B cell (primary cell): ENCODE results near the gene ONECUT3. TPM values are rescaled to one million over a fixed set of nuclear protein-coding genes. Genes with fewer than 3 reads are reported as not detected.

Experiments used
- ATAC-seq: fragments of 200-7000 bp; cut with Tn5 transposase; one replicate; pipeline ENCODE4 v1.10.0; 2021; ENCODE audit warnings: low read depth, mild to moderate bottlenecking, moderate number of reproducible peaks, moderate library complexity
- CTCF ChIA-PET: fragments of 350-600 bp; sonication (Branson Sonifier 250); formaldehyde crosslinking; loops from one replicate; lab custom pipeline; 2021; ENCODE audit warnings: antibody characterized with exemption, inconsistent platforms; lab: Charles Lee
- POLR2A ChIA-PET: fragments of 350-600 bp; sonication (Branson Sonifier 250); formaldehyde crosslinking; loops from one replicate; lab custom pipeline; 2021; ENCODE audit warnings: antibody characterized with exemption; lab: Charles Lee
- DNase-seq: peaks from one replicate; pipeline ENCODE4 v3.0.0; 2013
- H2AFZ ChIP-seq: 2 replicates; pipeline ENCODE4 v1.6.1; 2012; ENCODE audit warnings: mild to moderate bottlenecking, low read depth, low read length; ENCODE audit not compliant: insufficient read depth, poor library complexity, severe bottlenecking
- H3K27ac ChIP-seq, 2 donors: 1 replicate in 1 of 2; 2 replicates in 1 of 2; pipeline ENCODE4 v1.5.1; 2012 to 2013; ENCODE audit warnings: low read length in 2 of 2, mild to moderate bottlenecking in 2 of 2, moderate library complexity in 1 of 2
- H3K27me3 ChIP-seq, 4 experiments: fragments of 200-600 bp in 1 of 4; sonication (generic) in 1 of 4; replicated peaks in 1 of 4; 1 replicate in 2 of 4; 2 replicates in 2 of 4; pipeline versions ENCODE4 v1.6.1 to v1.7.0; 2013 to 2016; ENCODE audit warnings: low read length in 3 of 4, mild to moderate bottlenecking in 2 of 4, mixed read lengths in 1 of 4, moderate library complexity in 1 of 4; ENCODE audit not compliant: insufficient read depth in 4 of 4, control insufficient read depth in 3 of 4; ENCODE audit errors: control extremely low read depth in 1 of 4
- H3K36me3 ChIP-seq, 2 experiments: replicated peaks in 1 of 2; 1 replicate in 1 of 2; 2 replicates in 1 of 2; pipeline versions ENCODE4 v1.6.1 to v1.7.1; 2013; ENCODE audit warnings: low read length in 1 of 2; ENCODE audit not compliant: insufficient read depth in 2 of 2, control insufficient read depth in 1 of 2; ENCODE audit errors: control extremely low read depth in 1 of 2, extremely low read depth in 1 of 2
- H3K4me1 ChIP-seq, 2 donors: fragments of 200-600 bp in 1 of 2; sonication (generic) in 1 of 2; 1 replicate in 1 of 2; 2 replicates in 1 of 2; pipeline versions ENCODE4 v1.5.1 to v1.6.1; 2013 to 2017; ENCODE audit warnings: low read length in 2 of 2; ENCODE audit not compliant: control insufficient read depth in 2 of 2, insufficient read depth in 2 of 2
- H3K4me2 ChIP-seq: replicated peaks from 2 replicates; pipeline ENCODE3; 2012; ENCODE audit warnings: mild to moderate bottlenecking, low read depth, low read length; ENCODE audit not compliant: poor library complexity, severe bottlenecking
- H3K4me3 ChIP-seq, 5 experiments: fragments of 200-600 bp in 1 of 5; sonication (generic) in 1 of 5; 1 replicate in 3 of 5; 2 replicates in 2 of 5; pipeline versions ENCODE4 v1.5.1 to v1.7.0; 2011 to 2016; ENCODE audit warnings: low read length in 4 of 5, mild to moderate bottlenecking in 4 of 5, low read depth in 2 of 5, control low read depth in 1 of 5, moderate library complexity in 1 of 5; ENCODE audit not compliant: insufficient read depth in 1 of 5; ENCODE audit errors: control extremely low read depth in 1 of 5, extremely low read depth in 1 of 5
- H3K79me2 ChIP-seq: fragments of 200-600 bp; sonication (generic); one replicate; pipeline ENCODE4 v1.6.0; 2016; ENCODE audit warnings: low read length; ENCODE audit not compliant: control insufficient read depth, insufficient read depth
- H3K9ac ChIP-seq: fragments of 200-600 bp; sonication (generic); 2 replicates; pipeline ENCODE4 v1.6.1; 2017; ENCODE audit warnings: mild to moderate bottlenecking, low read length, moderate library complexity
- H3K9me3 ChIP-seq, 3 donors: one replicate each; pipeline versions ENCODE4 v1.6.1 to v1.7.1; 2013; ENCODE audit warnings: low read length in 2 of 3; ENCODE audit not compliant: control insufficient read depth in 2 of 3, insufficient read depth in 1 of 3; ENCODE audit errors: control extremely low read depth in 1 of 3
- H4K20me1 ChIP-seq: 2 replicates; pipeline ENCODE4 v1.6.0; 2012; ENCODE audit warnings: mild to moderate bottlenecking, low read length; ENCODE audit not compliant: insufficient read depth, control insufficient read depth, poor library complexity, severe bottlenecking
- H3K27ac Mint-ChIP-seq: one replicate; pipeline ENCODE4 v1.8.0; 2021; ENCODE audit warnings: mixed read lengths
- H3K27me3 Mint-ChIP-seq: one replicate; pipeline ENCODE4 v1.8.0; 2021; ENCODE audit warnings: mixed read lengths
- H3K4me1 Mint-ChIP-seq: one replicate; pipeline ENCODE4 v1.8.0; 2021; ENCODE audit warnings: mixed read lengths
- H3K4me3 Mint-ChIP-seq: one replicate; pipeline ENCODE4 v1.8.0; 2021; ENCODE audit warnings: mixed read lengths
- H3K9me3 Mint-ChIP-seq: one replicate; pipeline ENCODE4 v1.8.0; 2022; ENCODE audit warnings: mixed read lengths; ENCODE audit not compliant: insufficient read depth
- EZH2 ChIP-seq: IDR thresholded peaks from 2 replicates; pipeline ENCODE4 v1.6.1; 2012; ENCODE audit warnings: borderline replicate concordance, low read depth, mild to moderate bottlenecking, moderate library complexity, low read length; ENCODE audit not compliant: insufficient read depth, poor library complexity, severe bottlenecking
- WGBS: methylation state at CpG from one replicate; pipeline ENCODE4 v1.1.5; 2013; ENCODE audit warnings: missing lambda C conversion rate; ENCODE audit not compliant: insufficient coverage; 5-methylcytosine and 5-hydroxymethylcytosine counted together
- intact Hi-C: fragments of 100-400 bp; cut with micrococcal nuclease; formaldehyde crosslinking; loops from one replicate; pipeline ENCODE4 v1.10.0; 2022
- polyA plus RNA-seq: library from polyadenylated mRNA; depleted of rRNA; stranded (reverse); fragments of >200 nt; gene quantifications from 2 replicates; pipeline ENCODE4 v1.2.3, GENCODE V29; 2012
- total RNA-seq, 2 donors: library from RNA; stranded (reverse); fragments of 120-200 nt in 1 of 2; gene quantifications; 1 replicate in 1 of 2; 2 replicates in 1 of 2; pipeline versions ENCODE4 v1.2.3 to v1.2.4, GENCODE V29; 2013 to 2022
- TF ChIP-seq, protein P1 (sequence below): fragments of 200-600 bp; IDR thresholded peaks from one replicate; pipeline ENCODE4 v1.8.0; 2022; ENCODE audit warnings: antibody characterized with exemption, mild to moderate bottlenecking

ONECUT3 gene
- total and polyA plus RNA-seq, 2 donors (not counting 1 experiment from before 2014, with no cell fraction given), result not detected

DNA sequence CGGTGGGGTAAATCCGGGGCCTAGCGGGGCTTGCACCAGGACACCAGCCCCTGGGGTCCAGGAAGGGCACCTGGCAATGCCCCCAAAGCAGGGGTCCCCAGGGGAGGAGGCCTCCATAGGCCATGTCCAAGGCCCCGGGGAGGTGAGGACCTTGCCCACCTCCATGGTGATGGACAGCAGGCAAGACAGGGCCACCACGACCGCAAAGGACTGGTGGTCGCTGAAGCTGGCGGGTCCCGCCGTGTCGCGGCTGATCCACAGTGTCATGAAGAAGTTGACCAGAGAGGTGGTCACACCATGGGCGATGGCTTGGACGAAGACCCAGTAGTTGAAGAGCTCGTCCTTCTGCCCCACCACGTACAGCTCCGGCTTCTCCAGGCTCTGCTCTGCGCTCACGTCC, 32.0 kb downstream of the ONECUT3 start:
- Histone ChIP-seq H3K36me3 (no peaks in the 10 kb centered on the region), H3K79me2 (no peaks in the 10 kb centered on the region), H3K9ac (no peak overlapping the region), H4K20me1 (no peaks in the 10 kb centered on the region), H3K27me3 (peaks cover 0 to 42% (median 11%) of the 10 kb centered on the region in 4 experiments), H3K27ac (no peak overlapping the region), H2AFZ (no peak overlapping the region), H3K9me3 (peaks cover 0 to 39% (median 10%) of the 10 kb centered on the region in 3 donors), H3K4me1 (peaks cover 0 to 3% of the 10 kb centered on the region in 2 donors), H3K4me3 (no peak overlapping the region), H3K4me2 (no peak overlapping the region)
- WGBS, result 94% methylated on average over 15 of the region's 19 CpGs
- Mint-ChIP-seq H3K27me3 (peaks cover 29% of the 10 kb centered on the region), H3K27ac (no peak overlapping the region), H3K4me1 (peaks cover 5% of the 10 kb centered on the region), H3K4me3 (no peak overlapping the region), H3K9me3 (no peaks in the 10 kb centered on the region)
- POLR2A ChIA-PET, result interaction anchor here (0.5 kb wide), 1 partner anchor 41 kb away, joined by 3 read pairs; no protein-coding TSS in a partner anchor
- DNase-seq, result no peak
- no peak for TF ChIP-seq EZH2
- TF ChIP-seq, protein P1, sequence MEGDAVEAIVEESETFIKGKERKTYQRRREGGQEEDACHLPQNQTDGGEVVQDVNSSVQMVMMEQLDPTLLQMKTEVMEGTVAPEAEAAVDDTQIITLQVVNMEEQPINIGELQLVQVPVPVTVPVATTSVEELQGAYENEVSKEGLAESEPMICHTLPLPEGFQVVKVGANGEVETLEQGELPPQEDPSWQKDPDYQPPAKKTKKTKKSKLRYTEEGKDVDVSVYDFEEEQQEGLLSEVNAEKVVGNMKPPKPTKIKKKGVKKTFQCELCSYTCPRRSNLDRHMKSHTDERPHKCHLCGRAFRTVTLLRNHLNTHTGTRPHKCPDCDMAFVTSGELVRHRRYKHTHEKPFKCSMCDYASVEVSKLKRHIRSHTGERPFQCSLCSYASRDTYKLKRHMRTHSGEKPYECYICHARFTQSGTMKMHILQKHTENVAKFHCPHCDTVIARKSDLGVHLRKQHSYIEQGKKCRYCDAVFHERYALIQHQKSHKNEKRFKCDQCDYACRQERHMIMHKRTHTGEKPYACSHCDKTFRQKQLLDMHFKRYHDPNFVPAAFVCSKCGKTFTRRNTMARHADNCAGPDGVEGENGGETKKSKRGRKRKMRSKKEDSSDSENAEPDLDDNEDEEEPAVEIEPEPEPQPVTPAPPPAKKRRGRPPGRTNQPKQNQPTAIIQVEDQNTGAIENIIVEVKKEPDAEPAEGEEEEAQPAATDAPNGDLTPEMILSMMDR, result no peak
- ATAC-seq, result no peak
- intact Hi-C loops, result no loop called here
- CTCF ChIA-PET, result interaction anchor here (0.6 to 2.0 kb wide), 4 partner anchors 12 to 162 kb away, joined by 3 to 7 read pairs (median 4); no protein-coding TSS in a partner anchor

DNA sequence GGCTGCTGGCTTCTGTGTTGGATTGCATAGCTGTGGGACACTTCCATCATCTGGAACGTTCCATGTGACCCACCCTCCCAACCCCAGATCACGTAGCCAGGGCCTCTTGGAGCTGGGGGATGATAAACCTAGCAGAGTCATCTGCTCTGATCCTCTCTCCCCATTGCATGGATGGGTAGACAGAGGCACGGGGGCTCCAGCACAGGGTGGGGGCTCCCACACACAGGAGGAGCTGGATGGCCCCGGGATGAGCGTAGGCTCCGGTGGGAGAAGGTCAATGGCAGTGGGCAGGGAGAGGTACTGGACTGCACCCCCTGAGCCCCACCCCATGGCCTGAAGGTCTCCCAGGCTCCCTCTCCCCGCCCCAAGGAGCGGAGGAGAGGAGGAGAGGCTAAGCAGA, 33.4 kb downstream of the ONECUT3 start:
- POLR2A ChIA-PET, result no interaction called here
- Mint-ChIP-seq H3K27ac (no peak overlapping the region), H3K9me3 (no peaks in the 10 kb centered on the region), H3K4me3 (no peak overlapping the region), H3K4me1 (peaks cover 5% of the 10 kb centered on the region), H3K27me3 (peaks cover 18% of the 10 kb centered on the region)
- TF ChIP-seq EZH2, result no peak
- TF ChIP-seq, protein P1, result no peak
- Histone ChIP-seq H3K36me3 (no peaks in the 10 kb centered on the region), H3K79me2 (no peaks in the 10 kb centered on the region), H2AFZ (no peak overlapping the region), H3K4me2 (no peak overlapping the region), H3K9me3 (peaks cover 0 to 34% (median 7%) of the 10 kb centered on the region in 3 donors), H3K4me1 (peaks cover 0 to 3% of the 10 kb centered on the region in 2 donors), H4K20me1 (no peaks in the 10 kb centered on the region), H3K4me3 (no peak overlapping the region), H3K9ac (no peak overlapping the region), H3K27ac (no peak overlapping the region), H3K27me3 (peaks cover 0 to 40% (median 6%) of the 10 kb centered on the region in 4 experiments)
- CTCF ChIA-PET, result interaction anchor here (1.5 to 2.0 kb wide), 4 partner anchors 9 to 114 kb away, joined by 3 to 7 read pairs (median 4); no protein-coding TSS in a partner anchor
- intact Hi-C loops, result no loop called here
- WGBS, result 96% methylated on average over 6 of the region's 8 CpGs
- DNase-seq (no peak), ATAC-seq (no peak)
